ENCODE measurements around the gene EVA1C.
"Not testable (repeated sequence)": the region's sequence is repeated elsewhere in the genome, so short reads cannot be mapped to it uniquely, and the experiment has no call there.

DNA sequence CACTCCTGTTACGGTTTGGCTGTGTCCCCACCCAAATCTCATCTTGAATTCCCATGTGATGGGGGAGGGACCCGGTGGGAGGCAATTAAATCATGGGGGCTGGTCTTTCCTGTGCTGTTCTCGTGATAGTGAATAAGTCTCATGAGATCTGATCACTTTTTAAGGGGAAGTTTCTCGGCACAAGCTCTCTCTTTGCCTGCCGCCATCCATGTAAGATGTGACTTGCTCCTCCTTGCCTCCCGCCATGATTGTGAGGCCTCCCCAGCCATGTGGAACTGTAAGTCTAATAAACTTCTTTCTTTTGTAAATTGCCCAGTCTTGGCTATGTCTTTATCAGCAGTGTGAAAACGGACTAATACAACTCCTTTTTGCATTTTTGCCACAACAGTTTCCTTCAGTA lies 118.3 kb downstream of the EVA1C start:
- not testable (repeated sequence) for TF ChIP-seq POLR2AphosphoS5 (IDR thresholded peaks at IDR 0.05; ENCODE audit: borderline replicate concordance, low read depth, low read length); EZH2 (IDR thresholded peaks at IDR 0.05)

Measured in SK-N-MC (cell line).